ENCODE data around the gene TMEM272. TPM values are rescaled to one million over a fixed set of nuclear protein-coding genes. Genes with fewer than 3 reads are reported as not detected.

Gene TMEM272
- total RNA-seq, 1 experiment from 2014 or later, result not detected

DNA sequence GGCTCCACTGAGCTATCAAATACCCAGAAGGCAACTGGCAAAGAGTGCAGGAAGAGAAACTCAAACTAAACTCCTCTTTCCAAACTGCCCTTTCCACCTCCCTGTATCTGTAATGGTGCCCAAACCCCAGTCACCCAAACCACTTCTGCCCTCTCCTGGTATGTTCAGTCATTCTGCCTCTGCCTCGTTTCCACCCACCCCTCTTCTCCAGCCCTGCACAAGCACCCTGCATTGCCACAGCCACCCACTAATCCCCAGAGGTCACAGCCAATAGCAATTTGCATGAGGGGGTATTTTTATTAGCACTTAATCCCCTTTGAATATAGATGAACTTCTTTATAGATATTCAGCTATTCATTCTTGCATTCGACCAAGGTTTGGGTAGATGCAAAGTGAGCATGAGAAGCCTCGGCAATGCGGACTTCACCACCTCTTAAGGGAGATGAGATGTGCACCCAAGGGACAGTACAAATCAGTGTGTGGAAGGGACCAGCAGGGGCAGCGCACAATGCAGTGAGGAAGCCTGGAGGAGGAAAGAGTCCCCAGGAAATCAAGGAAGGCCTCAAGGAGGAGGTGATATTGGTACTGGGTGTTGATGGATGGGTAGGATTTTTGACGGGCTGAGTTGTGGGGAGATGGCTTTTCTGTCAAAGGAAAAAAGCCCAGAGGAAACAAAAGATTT is 12.4 kb downstream of the TMEM272 start:
- TF ChIP-seq, protein P1, sequence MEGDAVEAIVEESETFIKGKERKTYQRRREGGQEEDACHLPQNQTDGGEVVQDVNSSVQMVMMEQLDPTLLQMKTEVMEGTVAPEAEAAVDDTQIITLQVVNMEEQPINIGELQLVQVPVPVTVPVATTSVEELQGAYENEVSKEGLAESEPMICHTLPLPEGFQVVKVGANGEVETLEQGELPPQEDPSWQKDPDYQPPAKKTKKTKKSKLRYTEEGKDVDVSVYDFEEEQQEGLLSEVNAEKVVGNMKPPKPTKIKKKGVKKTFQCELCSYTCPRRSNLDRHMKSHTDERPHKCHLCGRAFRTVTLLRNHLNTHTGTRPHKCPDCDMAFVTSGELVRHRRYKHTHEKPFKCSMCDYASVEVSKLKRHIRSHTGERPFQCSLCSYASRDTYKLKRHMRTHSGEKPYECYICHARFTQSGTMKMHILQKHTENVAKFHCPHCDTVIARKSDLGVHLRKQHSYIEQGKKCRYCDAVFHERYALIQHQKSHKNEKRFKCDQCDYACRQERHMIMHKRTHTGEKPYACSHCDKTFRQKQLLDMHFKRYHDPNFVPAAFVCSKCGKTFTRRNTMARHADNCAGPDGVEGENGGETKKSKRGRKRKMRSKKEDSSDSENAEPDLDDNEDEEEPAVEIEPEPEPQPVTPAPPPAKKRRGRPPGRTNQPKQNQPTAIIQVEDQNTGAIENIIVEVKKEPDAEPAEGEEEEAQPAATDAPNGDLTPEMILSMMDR (IDR thresholded peaks at IDR 0.05; ENCODE audit: unreplicated experiment), result no peak
- Mint-ChIP-seq H3K4me1 (ENCODE audit: low read depth, unreplicated experiment) (no peaks in the 10 kb centered on the region), H3K9me3 (ENCODE audit: low read depth, unreplicated experiment) (no peaks in the 10 kb centered on the region), H3K4me3 (ENCODE audit: low read depth, unreplicated experiment) (no peak overlapping the region), H3K36me3 (ENCODE audit: insufficient read depth, unreplicated experiment) (no peaks in the 10 kb centered on the region), H3K27me3 (ENCODE audit: unreplicated experiment) (peaks cover 78% of the 10 kb centered on the region), H3K27ac (ENCODE audit: unreplicated experiment) (no peak overlapping the region)
- intact Hi-C loops (cut with micrococcal nuclease; ENCODE audit: unreplicated experiment), result no loop called here
- BruUV-seq (replicated peaks), result no TSS peak
- DNase-seq, result no peak
- CTCF ChIA-PET, result no interaction called here

DNA sequence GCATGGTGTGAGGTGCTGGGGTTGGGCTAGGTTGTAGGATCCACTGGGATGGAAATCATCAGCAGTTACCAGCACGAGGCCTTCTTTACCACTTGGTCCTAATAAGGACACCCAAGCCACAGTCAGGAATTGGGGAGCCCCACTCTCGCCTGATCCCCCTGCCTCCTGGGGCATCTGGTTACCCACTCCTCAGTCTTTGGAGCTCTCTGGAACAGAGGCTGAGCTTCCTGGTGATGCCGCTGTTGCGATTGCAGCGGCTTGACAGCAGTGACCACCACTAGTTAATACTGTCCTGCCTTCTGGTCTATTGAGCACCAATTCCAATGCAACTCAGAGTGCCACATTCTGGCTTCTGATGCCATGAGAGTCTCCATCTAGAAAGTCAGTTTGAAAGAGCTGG is 13.5 kb downstream of the TMEM272 start:
- Mint-ChIP-seq H3K27ac (ENCODE audit: unreplicated experiment) (no peak overlapping the region), H3K4me1 (ENCODE audit: low read depth, unreplicated experiment) (no peaks in the 10 kb centered on the region), H3K9me3 (ENCODE audit: low read depth, unreplicated experiment) (no peaks in the 10 kb centered on the region), H3K36me3 (ENCODE audit: insufficient read depth, unreplicated experiment) (no peaks in the 10 kb centered on the region), H3K27me3 (ENCODE audit: unreplicated experiment) (peaks cover 78% of the 10 kb centered on the region), H3K4me3 (ENCODE audit: low read depth, unreplicated experiment) (no peak overlapping the region)
- intact Hi-C loops (cut with micrococcal nuclease; ENCODE audit: unreplicated experiment), result no loop called here
- CTCF ChIA-PET, result no interaction called here
- BruUV-seq (replicated peaks), result no TSS peak
- DNase-seq, result no peak
- TF ChIP-seq, protein P1 (IDR thresholded peaks at IDR 0.05; ENCODE audit: unreplicated experiment), result no peak

DNA sequence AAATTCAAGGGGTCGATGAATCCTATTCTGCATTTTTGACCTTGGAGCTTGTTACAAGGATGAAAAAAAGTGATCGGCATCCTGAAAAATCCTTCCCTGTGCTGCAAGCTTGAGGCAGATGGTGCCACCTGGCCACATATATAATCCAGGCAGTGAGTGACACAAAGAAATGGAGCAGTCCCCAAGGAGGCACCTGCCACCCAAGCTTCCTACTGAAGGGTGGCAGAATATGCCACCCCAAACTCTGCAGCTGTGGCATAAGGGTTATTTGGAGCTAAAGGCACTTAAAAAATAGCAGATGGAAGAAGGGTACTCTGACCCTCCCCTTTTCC is 15.4 kb downstream of the TMEM272 start:
- Mint-ChIP-seq H3K27ac (ENCODE audit: unreplicated experiment) (no peak overlapping the region), H3K27me3 (ENCODE audit: unreplicated experiment) (peaks cover 72% of the 10 kb centered on the region), H3K9me3 (ENCODE audit: low read depth, unreplicated experiment) (no peaks in the 10 kb centered on the region), H3K4me3 (ENCODE audit: low read depth, unreplicated experiment) (no peak overlapping the region), H3K4me1 (ENCODE audit: low read depth, unreplicated experiment) (no peaks in the 10 kb centered on the region), H3K36me3 (ENCODE audit: insufficient read depth, unreplicated experiment) (no peaks in the 10 kb centered on the region)
- no peak for DNase-seq
- no TSS peak for BruUV-seq (replicated peaks)
- intact Hi-C loops (cut with micrococcal nuclease; ENCODE audit: unreplicated experiment), result no loop called here
- TF ChIP-seq, protein P1 (IDR thresholded peaks at IDR 0.05; ENCODE audit: unreplicated experiment), result no peak
- CTCF ChIA-PET, result no interaction called here

DNA sequence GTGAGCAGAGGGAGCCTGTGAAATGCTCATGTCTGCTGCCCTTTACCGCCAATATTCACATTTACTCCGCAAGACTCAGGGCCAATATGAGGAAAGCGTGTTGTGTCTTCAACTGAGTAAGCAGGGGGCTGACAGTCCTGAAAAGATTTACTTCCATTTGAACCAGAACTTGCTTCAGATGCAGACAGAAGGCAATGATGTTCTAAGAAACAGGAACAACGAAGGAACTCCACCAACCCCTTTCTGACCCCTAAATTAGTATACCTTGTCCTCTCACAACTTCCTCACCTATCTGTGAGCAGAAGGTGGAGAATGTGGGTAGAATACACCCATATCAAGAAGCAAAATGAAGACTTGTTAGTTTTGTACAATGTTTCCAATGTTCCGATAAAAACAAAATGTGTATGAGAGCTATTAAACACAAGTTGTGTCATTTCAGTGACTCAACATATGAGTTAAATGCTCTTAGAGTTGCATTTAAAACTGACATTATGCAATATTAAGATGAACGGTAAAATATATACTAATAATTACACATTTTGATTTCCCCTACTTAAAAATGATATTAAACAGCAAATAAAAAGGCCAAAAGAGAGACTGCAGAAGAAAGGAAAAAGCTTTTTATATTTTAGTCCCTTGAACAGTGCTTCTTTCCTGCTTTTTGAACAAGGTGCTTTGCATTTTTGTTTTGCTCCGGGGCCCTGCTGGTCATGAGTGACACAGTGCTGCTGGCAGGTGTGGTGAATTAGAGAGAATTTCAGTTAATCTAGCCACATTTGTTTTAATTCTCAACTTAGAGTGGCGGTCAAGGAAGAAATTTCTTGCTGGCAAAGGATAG is 16.0 kb downstream of the TMEM272 start:
- H3K4me1 Mint-ChIP-seq (ENCODE audit: low read depth, unreplicated experiment), result no peaks in the 10 kb centered on the region
- BruUV-seq (replicated peaks), result no TSS peak
- CTCF ChIA-PET, result interaction anchor here (0.6 kb wide), 1 partner anchor 546 kb away, joined by 4 read pairs; no protein-coding TSS in a partner anchor
- intact Hi-C loops (cut with micrococcal nuclease; ENCODE audit: unreplicated experiment), result no loop called here
- no peak for DNase-seq
- H3K27me3 Mint-ChIP-seq (ENCODE audit: unreplicated experiment), result peaks cover 67% of the 10 kb centered on the region
- no peaks in the 10 kb centered on the region for H3K36me3 Mint-ChIP-seq (ENCODE audit: insufficient read depth, unreplicated experiment)
- H3K9me3 Mint-ChIP-seq (ENCODE audit: low read depth, unreplicated experiment), result no peaks in the 10 kb centered on the region
- no peak overlapping the region for H3K27ac Mint-ChIP-seq (ENCODE audit: unreplicated experiment)
- TF ChIP-seq, protein P1 (IDR thresholded peaks at IDR 0.05; ENCODE audit: unreplicated experiment), result no peak
- no peak overlapping the region for H3K4me3 Mint-ChIP-seq (ENCODE audit: low read depth, unreplicated experiment)
